WERI-Rb-1 (cell line): ENCODE measurements around the gene PTCRA.

Experiments used
- DNase-seq: peaks from one replicate; pipeline ENCODE4 v3.0.0-alpha.2; 2020
- H3K27ac ChIP-seq: fragments of 250-450 bp; sonication (Bioruptor Pico); 2 replicates; pipeline ENCODE4 v1.5.1; 2020; ENCODE audit warnings: mild to moderate bottlenecking, moderate library complexity
- H3K27me3 ChIP-seq: fragments of 250-450 bp; sonication (Bioruptor Pico); 2 replicates; pipeline ENCODE4 v1.5.1; 2021; ENCODE audit warnings: mild to moderate bottlenecking, low read depth, moderate library complexity; ENCODE audit not compliant: insufficient read depth, severe bottlenecking
- H3K36me3 ChIP-seq: fragments of 250-450 bp; sonication (Bioruptor Pico); 2 replicates; pipeline ENCODE4 v1.5.1; 2020; ENCODE audit warnings: mild to moderate bottlenecking, moderate library complexity
- H3K4me3 ChIP-seq: 2 replicates; pipeline ENCODE4 v1.5.1; 2011; ENCODE audit warnings: low read depth, mild to moderate bottlenecking, control low read depth, low read length
- H3K9me3 ChIP-seq: fragments of 250-450 bp; sonication (Bioruptor Pico); 2 replicates; pipeline ENCODE4 v1.5.1; 2021; ENCODE audit warnings: mild to moderate bottlenecking, moderate library complexity; ENCODE audit not compliant: severe bottlenecking
- TF ChIP-seq, protein P1 (sequence below): IDR thresholded peaks from 2 replicates; pipeline ENCODE4 v1.5.1; 2011; ENCODE audit warnings: low read depth, mild to moderate bottlenecking, control low read depth, inconsistent platforms, low read length

Gene PTCRA

DNA sequence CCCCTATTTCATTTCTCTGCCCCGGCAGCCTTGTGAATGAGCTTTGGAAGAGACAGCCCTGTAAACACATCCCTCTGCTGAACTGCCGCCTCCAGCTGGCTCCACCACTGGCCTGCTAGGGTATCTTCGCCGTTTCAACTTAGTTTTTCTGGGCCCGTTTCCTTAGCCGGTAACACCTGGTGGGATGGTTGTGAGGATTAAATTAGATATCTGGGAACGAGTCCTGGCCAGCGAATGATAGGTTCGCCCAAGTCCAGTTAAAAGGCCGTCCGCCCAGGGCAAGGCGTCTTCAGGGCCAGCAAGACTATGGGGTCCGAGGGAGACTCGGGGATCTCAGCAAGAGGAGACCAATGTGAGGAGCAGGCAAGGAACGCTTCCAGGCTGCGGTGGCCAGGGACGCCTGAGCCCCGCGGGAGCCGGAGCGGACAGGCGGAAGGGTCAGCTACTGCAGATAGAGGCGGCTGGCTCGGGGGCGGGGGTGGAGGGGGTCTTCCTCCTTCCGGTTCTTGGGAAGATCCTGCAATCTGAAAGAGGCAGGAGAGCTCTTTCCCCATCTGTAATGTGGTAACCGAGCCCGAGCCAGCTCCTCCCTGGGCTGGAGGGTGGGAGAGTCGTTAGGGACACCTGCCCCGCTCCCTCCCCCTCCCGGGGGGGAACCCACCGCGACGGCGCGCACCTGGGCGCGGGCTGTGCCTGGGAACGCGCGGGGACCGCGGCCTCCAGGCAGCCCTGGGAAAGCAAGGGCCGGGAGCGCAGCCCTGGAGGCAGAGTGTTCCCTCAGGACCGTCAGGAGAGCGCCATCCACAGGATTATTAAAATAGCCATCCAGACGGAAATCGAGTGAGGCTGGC is 4.5 kb upstream of the PTCRA start:
- no peak overlapping the region for H3K4me3 ChIP-seq
- no peak for DNase-seq
- TF ChIP-seq, protein P1, sequence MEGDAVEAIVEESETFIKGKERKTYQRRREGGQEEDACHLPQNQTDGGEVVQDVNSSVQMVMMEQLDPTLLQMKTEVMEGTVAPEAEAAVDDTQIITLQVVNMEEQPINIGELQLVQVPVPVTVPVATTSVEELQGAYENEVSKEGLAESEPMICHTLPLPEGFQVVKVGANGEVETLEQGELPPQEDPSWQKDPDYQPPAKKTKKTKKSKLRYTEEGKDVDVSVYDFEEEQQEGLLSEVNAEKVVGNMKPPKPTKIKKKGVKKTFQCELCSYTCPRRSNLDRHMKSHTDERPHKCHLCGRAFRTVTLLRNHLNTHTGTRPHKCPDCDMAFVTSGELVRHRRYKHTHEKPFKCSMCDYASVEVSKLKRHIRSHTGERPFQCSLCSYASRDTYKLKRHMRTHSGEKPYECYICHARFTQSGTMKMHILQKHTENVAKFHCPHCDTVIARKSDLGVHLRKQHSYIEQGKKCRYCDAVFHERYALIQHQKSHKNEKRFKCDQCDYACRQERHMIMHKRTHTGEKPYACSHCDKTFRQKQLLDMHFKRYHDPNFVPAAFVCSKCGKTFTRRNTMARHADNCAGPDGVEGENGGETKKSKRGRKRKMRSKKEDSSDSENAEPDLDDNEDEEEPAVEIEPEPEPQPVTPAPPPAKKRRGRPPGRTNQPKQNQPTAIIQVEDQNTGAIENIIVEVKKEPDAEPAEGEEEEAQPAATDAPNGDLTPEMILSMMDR: no peak

DNA sequence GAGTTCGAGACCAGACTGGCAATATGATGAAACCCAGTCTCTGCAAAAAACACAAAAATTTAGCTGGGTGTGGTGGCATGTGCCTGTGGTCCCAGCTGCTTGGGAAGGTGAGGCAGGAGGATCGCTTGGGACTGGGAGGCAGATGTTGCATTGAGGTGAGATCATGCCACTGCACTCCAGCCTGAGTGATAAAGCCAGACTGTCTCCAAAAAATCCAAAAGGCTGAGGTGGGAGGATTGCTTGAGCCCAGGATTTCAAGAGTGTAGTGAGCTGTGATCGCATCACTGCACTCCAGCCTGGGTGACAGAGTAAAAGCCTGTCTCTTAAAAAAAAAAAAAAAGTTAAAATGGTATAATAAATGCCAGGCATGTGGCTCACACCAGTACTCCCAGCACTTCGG is 1.3 kb upstream of the PTCRA start:
- Histone ChIP-seq H3K9me3 (no peaks in the 10 kb centered on the region), H3K27me3 (no peaks in the 10 kb centered on the region), H3K27ac (no peak overlapping the region), H3K36me3 (no peaks in the 10 kb centered on the region), H3K4me3 (no peak overlapping the region)
- TF ChIP-seq, protein P1: no peak
- DNase-seq: no peak

More for the DNA sequence above, 4.5 kb upstream of the PTCRA start:
- H3K36me3 ChIP-seq: no peaks in the 10 kb centered on the region
- H3K27me3 ChIP-seq: no peaks in the 10 kb centered on the region
- H3K27ac ChIP-seq: no peak overlapping the region
- H3K9me3 ChIP-seq: no peaks in the 10 kb centered on the region

DNA sequence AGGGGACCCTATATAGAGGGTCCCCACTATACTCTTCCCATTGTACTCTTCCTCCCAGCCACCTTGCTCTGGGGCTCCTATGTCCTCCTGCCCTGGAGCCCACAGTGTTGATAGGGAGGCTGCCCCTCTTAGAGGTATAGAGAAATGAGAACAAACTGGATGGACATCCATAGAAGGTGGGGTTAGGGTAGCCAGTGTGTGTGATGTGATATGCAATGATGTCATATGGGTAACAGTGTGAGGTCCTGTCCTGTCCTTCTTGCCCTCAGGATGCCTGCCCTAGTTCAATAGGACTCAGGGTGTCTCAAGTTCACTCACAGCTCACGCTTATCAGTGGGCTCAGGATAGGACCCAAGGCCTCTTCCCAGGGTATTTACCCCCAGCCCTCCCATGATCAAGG is 435 bp downstream of the PTCRA start:
- TF ChIP-seq, protein P1: no peak
- H3K27ac ChIP-seq: no peak overlapping the region
- H3K4me3 ChIP-seq: no peak overlapping the region
- H3K9me3 ChIP-seq: no peaks in the 10 kb centered on the region
- no peak for DNase-seq
- H3K27me3 ChIP-seq: no peaks in the 10 kb centered on the region
- H3K36me3 ChIP-seq: no peaks in the 10 kb centered on the region

DNA sequence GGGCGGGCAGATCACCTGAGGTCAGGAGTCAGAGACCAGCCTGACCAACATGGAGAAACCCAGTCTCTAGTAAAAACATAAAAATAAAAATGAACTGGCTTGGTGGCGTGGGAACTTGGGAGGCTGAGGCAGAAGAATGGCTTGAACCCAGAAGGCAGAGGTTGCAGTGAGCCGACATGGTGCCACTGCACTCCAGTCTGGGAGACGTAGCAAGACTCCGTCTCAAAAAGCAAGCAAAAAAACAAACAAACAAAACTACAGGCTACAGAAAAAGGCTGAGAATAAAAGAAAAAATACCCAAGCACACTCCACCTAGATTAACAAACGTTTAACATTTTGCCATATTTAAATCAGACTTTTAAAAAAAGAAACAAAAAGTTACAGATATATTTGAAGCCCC is 5.9 kb downstream of the PTCRA start:
- Histone ChIP-seq H3K27ac (no peak overlapping the region), H3K9me3 (no peaks in the 10 kb centered on the region), H3K4me3 (no peak overlapping the region), H3K27me3 (no peaks in the 10 kb centered on the region), H3K36me3 (no peaks in the 10 kb centered on the region)
- DNase-seq: no peak
- TF ChIP-seq, protein P1: no peak

DNA sequence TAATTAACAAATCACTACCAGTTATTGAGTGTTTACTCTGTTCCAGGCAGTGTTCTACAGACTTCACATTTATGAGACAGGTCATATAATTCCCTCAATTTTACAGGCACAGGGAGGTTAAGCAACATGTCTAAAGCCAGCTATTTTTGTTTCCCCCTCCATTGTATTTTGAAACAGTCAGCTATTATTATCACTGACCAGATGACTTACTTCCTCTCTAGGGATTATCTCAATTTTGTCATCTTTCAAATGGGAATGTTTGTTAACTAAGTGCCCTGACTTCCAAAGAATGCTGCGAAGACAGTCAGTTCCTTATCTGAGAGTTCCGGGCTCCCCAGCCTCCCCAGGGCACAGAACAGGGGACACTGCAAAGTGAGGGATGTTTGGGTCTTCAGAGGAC is 7.8 kb downstream of the PTCRA start:
- Histone ChIP-seq H3K27me3 (no peaks in the 10 kb centered on the region), H3K36me3 (no peaks in the 10 kb centered on the region), H3K27ac (no peak overlapping the region), H3K9me3 (no peaks in the 10 kb centered on the region), H3K4me3 (no peak overlapping the region)
- no peak for DNase-seq
- TF ChIP-seq, protein P1: no peak
